ENCODE results near the gene TMEM59. TPM values are rescaled to one million over a fixed set of nuclear protein-coding genes. Genes with fewer than 3 reads are reported as not detected.

The TMEM59 gene
- total RNA-seq, 2 donors from 2014 or later: 282 to 326 TPM

DNA sequence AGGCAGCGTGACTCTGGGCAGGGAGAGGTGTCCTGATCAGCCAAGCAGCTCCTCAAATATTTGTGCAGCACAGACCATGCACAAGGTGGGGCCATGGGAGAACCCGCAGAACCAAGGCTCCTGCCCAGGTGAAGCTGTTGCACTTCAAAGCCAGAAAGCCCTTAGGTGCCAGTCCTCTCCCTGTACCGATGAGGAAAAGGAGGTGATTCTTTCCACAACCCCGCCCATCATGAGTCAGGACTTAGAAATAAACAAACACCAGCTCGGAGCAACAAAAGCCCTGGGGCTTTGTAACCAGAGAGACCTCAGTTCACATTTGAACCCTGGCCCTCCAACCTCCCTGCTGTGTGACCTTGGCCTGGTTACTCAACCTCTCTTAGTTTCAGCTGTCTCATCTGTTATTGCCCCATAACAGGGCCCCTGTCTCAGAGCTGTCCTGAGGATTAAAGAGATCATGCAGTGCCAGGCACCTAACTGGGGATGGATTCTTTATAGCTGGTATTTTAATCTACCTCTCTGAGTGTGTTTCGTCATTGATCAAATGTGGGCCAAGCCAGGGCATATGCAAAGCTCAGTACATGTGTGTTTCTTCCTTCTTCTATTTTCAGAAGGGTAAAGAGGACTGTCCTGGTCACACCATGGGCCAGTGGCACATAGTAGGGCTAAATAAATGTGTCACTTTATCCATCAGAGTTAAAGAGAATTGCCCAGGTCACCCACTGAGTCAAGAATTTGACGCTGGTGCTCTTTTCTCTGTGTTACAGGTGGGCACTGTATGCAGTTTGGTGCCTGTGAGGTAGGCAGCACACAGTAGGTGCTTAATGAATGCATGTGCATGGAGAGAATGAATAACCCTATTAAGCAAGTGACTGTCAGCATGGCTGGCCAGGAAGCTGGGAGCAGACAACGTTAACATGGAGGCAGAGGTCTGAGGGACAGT lies 36.4 kb downstream of the TMEM59 start:
- Histone ChIP-seq H3K9me3 (no peaks in the 10 kb centered on the region), H3K4me3 (no peak overlapping the region), H3K36me3 (no peaks in the 10 kb centered on the region), H3K27me3 (replicated peaks; ENCODE audit: insufficient read depth) (no peaks in the 10 kb centered on the region), H3K4me1 (ENCODE audit: control insufficient read depth in 1 of 2, low read depth in 2 of 2) (no peaks in the 10 kb centered on the region), H3K27ac (no peak overlapping the region)
- TF ChIP-seq, protein P1, sequence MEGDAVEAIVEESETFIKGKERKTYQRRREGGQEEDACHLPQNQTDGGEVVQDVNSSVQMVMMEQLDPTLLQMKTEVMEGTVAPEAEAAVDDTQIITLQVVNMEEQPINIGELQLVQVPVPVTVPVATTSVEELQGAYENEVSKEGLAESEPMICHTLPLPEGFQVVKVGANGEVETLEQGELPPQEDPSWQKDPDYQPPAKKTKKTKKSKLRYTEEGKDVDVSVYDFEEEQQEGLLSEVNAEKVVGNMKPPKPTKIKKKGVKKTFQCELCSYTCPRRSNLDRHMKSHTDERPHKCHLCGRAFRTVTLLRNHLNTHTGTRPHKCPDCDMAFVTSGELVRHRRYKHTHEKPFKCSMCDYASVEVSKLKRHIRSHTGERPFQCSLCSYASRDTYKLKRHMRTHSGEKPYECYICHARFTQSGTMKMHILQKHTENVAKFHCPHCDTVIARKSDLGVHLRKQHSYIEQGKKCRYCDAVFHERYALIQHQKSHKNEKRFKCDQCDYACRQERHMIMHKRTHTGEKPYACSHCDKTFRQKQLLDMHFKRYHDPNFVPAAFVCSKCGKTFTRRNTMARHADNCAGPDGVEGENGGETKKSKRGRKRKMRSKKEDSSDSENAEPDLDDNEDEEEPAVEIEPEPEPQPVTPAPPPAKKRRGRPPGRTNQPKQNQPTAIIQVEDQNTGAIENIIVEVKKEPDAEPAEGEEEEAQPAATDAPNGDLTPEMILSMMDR (IDR thresholded peaks at IDR 0.05): no peak
- no peak for ATAC-seq (ENCODE audit: insufficient number of reproducible peaks, low FRiP score, low read depth)
- no peak for DNase-seq (ENCODE audit: low spot score)

DNA sequence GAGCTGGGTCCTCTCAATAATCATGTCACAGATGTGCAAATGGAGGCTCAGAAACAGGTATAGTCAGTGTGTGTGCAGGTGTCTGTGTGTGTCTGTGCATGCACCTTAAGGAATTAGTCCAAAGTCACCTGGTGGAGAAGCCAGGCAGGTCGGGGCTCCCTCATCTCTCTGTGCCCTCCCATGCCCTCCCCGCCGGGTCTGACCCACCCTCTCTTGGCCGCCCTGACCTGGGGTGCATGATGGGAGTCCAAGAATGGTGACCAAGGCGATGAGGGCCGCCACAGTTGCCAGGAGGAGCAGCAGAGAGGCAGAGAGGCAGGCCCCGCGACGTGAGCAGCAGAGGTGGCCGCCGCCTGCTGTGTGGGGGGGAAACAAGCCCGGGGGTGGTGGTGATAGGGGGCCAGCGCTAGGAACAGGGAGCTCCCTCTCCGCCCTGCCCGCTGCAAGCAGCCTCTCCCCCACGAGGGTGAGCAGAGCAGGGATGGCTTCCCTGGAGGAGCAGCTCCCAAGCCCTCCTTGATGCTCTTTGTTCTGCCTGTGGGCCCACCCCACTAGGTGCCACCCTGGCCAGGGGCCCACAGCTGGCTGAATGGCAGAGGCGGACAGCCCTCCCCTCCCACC lies 38.9 kb downstream of the TMEM59 start:
- no peak overlapping the region for H3K4me3 ChIP-seq
- DNase-seq (ENCODE audit: low spot score) (no peak), ATAC-seq (ENCODE audit: insufficient number of reproducible peaks, low FRiP score, low read depth) (no peak)
- no peaks in the 10 kb centered on the region for H3K9me3 ChIP-seq
- TF ChIP-seq, protein P1 (IDR thresholded peaks at IDR 0.05): no peak
- H3K27me3 ChIP-seq (replicated peaks; ENCODE audit: insufficient read depth): no peaks in the 10 kb centered on the region
- no peaks in the 10 kb centered on the region for H3K4me1 ChIP-seq (ENCODE audit: control insufficient read depth in 1 of 2, low read depth in 2 of 2)
- H3K27ac ChIP-seq: no peak overlapping the region
- H3K36me3 ChIP-seq: no peaks in the 10 kb centered on the region

DNA sequence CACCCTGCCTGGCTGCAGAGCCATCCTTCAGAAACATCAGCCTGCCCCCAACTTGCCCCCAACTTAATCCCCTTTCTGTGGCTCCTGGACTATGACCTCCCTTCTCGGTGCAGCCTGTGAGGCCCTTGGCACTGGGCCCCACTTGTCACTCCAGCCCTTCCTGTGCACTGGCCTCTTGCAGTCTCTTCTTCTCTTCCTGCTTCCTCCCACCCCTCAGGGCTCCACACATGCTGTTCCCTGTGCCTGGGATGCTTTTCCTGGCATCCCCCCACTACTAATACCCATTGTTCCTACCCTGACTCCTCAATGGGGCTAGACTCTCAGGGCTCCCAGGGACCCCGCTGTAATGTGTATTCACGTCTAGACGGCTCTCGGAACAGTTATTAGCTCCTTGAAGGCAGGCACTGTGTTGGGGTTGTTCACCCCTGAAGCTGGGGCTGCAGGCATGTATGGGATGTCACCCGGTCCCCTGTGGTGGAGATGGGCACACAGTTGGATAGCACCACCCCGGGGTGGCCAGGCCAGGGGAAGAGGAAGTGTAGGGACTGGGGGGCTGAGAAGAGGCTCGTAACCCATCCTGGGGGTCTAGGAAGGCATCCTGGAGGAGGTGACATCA lies 39.5 kb downstream of the TMEM59 start:
- H3K9me3 ChIP-seq: no peaks in the 10 kb centered on the region
- DNase-seq (ENCODE audit: low spot score): no peak

DNA sequence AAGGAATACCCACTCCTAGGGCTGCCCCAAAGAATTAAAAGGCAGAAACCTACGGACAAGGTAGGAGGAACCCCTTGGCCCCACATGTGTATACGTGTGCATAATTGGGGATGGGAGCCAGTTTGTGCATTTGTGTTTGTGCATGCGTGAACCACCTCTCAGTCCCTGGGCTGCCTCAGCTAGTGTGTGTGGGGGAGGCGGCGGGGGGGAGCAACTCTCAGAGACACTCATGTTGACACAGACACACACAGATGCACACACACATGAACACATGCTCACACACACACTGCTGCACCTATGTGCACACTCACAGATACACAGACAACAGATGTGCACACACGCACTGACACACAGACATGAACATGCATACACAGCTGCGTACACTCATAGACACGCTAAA lies 40.1 kb downstream of the TMEM59 start:
- H3K4me3 ChIP-seq: no peak overlapping the region
- ATAC-seq (ENCODE audit: insufficient number of reproducible peaks, low FRiP score, low read depth): no peak
- H3K36me3 ChIP-seq: no peaks in the 10 kb centered on the region
- H3K9me3 ChIP-seq: no peaks in the 10 kb centered on the region
- no peaks in the 10 kb centered on the region for H3K4me1 ChIP-seq (ENCODE audit: control insufficient read depth in 1 of 2, low read depth in 2 of 2)
- H3K27me3 ChIP-seq (replicated peaks; ENCODE audit: insufficient read depth): no peaks in the 10 kb centered on the region
- TF ChIP-seq, protein P1 (IDR thresholded peaks at IDR 0.05): no peak
- no peak overlapping the region for H3K27ac ChIP-seq
- no peak for DNase-seq (ENCODE audit: low spot score)

More for the DNA sequence above, 39.5 kb downstream of the TMEM59 start:
- Histone ChIP-seq H3K27me3 (replicated peaks; ENCODE audit: insufficient read depth) (no peaks in the 10 kb centered on the region), H3K27ac (no peak overlapping the region), H3K36me3 (no peaks in the 10 kb centered on the region), H3K4me1 (ENCODE audit: control insufficient read depth in 1 of 2, low read depth in 2 of 2) (no peaks in the 10 kb centered on the region), H3K4me3 (no peak overlapping the region)
- TF ChIP-seq, protein P1 (IDR thresholded peaks at IDR 0.05): no peak
- no peak for ATAC-seq (ENCODE audit: insufficient number of reproducible peaks, low FRiP score, low read depth)

DNA sequence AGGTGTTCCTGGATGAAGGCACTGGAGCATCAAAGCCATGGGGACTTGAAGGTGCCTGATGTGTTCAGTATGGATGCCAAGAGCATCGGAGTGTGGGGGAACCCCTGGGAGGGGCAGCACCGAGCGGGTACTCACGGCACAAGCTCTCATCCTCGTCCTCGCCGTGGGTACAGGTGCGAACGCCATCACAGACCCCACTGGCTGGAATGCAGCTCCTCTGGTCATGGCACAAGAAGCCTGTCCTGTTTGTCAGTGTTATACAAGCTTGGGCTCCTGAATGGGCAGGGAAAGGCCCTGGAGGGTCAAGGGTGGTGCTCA lies 41.0 kb downstream of the TMEM59 start:
- ATAC-seq (ENCODE audit: insufficient number of reproducible peaks, low FRiP score, low read depth) (no peak), DNase-seq (ENCODE audit: low spot score) (no peak)
- Histone ChIP-seq H3K27me3 (replicated peaks; ENCODE audit: insufficient read depth) (no peaks in the 10 kb centered on the region), H3K4me1 (ENCODE audit: control insufficient read depth in 1 of 2, low read depth in 2 of 2) (no peaks in the 10 kb centered on the region), H3K36me3 (no peaks in the 10 kb centered on the region), H3K9me3 (no peaks in the 10 kb centered on the region), H3K4me3 (no peak overlapping the region), H3K27ac (no peak overlapping the region)
- TF ChIP-seq, protein P1 (IDR thresholded peaks at IDR 0.05): no peak
